ENCODE measurements around the gene IGFLR1.
A peak's percentile ranks its signal among the peaks of the same experiment; 100 is the strongest.

IGFLR1 gene

DNA sequence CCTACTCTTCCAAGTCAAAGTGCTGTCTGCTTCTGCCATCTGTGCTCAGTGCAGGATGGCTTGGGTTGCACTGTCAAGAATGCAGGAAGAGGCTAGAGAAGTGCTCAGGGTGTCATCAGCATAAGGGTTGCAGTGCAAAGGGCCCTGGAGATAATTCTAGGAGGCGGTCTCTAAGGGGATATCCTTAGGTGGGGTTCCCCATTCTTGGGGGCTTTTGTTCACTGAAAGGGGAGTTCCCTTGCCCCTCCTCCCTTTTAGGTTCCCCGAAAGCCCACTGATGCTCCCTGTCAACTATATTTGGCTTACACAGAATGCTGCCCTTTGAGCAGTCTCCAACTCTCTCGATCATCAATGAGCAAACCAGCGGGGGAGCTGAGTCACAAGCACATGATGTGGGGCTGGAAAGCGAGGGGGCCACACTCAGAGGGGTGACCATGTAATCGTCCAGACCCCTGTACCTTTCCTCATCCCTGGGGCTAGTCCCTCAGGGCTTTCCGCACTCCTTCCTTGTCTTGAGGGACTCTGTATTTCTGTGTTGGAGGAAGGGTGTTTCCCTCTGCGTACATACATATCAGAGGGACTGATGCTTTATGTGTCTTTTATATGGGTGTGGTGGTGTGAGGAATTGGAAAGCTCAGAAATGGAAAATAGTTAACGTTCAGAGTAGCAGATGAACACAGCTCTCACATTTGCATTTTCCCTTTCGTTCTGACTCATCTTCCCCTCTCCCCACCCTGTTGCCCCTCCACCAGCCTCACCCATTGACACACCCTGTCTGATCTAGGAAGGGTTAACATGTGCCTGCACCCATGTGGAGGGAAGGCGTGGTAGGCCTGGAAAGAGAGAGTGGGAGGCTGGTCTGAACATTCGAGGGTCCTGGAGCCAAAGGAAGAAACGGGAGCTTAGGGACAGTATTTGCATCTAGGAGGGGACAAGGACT lies 31.2 kb downstream of the IGFLR1 start:
- no peak for DNase-seq (ENCODE audit: low read depth)

GRCh38 chr19:35708391-35708790 lies 33.9 kb downstream of the IGFLR1 start:
- TF ChIP-seq CTCF (IDR thresholded peaks at IDR 0.05; ENCODE audit: control insufficient read depth, insufficient read depth, low read depth, low read length, missing control alignments) = no peak
- DNase-seq (ENCODE audit: low read depth) = no peak
- no peak overlapping the region for H3K4me3 ChIP-seq (ENCODE audit: control insufficient read depth, low read depth, low read length)

More for the DNA sequence above, 31.2 kb downstream of the IGFLR1 start:
- no peak overlapping the region for H3K4me3 ChIP-seq (ENCODE audit: control insufficient read depth, low read depth, low read length)
- TF ChIP-seq CTCF (IDR thresholded peaks at IDR 0.05; ENCODE audit: control insufficient read depth, insufficient read depth, low read depth, low read length, missing control alignments) = no peak

DNA sequence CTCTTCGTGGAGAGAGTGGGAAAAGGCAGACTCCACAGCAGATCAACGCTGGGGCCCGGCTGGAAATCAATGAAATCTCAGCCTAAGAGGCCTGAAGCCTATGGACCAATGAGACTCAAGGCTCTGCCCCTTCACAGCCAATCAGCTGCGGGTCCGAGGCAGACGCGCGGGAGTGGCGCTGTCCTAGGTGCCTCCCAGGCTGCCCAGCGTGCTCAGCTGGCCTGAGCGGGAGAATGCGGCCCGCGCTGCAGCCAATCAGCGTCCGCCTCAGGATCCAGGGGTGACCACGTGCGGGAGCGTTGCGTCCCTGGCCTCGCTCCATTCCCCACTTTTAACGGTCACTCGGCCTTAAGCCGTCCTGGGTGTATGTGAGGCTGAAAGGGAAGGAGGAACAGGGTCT lies 38.0 kb downstream of the IGFLR1 start, which contains the start of gene ZBTB32:
ZBTB32 (plus strand) TSS at position 341 of the 400 bp plus-strand sequence. CDS start 10,069 bp downstream, outside the sequence.
- no peak within 1 kb of the TSS for H3K4me3 ChIP-seq (ENCODE audit: control insufficient read depth, low read depth, low read length)
- no peak for DNase-seq (ENCODE audit: low read depth)
- no peak for TF ChIP-seq CTCF (IDR thresholded peaks at IDR 0.05; ENCODE audit: control insufficient read depth, insufficient read depth, low read depth, low read length, missing control alignments)

DNA sequence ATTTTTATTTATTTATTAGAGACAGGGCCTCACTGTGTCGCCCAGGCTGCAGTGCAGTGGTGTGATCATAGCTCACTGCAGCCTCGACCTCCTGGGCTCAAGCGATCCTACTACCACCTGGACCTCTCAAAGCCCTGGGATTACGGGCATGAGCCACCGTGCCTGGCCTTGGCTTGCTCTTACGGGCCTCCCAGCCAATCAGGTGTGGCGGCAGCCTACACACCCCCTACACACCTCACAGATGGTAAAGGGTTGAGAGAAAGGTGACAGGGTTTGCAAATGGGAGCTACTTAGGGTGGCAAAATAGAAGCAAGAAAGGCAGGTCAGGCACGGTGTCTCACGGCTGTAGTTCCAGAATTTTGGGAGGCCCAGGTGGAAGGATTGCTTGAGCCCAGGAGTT lies 38.9 kb downstream of the IGFLR1 start:
- TF ChIP-seq CTCF (IDR thresholded peaks at IDR 0.05; ENCODE audit: control insufficient read depth, insufficient read depth, low read depth, low read length, missing control alignments) = no peak
- DNase-seq (ENCODE audit: low read depth) = no peak
- H3K4me3 ChIP-seq (ENCODE audit: control insufficient read depth, low read depth, low read length) = no peak overlapping the region

DNA sequence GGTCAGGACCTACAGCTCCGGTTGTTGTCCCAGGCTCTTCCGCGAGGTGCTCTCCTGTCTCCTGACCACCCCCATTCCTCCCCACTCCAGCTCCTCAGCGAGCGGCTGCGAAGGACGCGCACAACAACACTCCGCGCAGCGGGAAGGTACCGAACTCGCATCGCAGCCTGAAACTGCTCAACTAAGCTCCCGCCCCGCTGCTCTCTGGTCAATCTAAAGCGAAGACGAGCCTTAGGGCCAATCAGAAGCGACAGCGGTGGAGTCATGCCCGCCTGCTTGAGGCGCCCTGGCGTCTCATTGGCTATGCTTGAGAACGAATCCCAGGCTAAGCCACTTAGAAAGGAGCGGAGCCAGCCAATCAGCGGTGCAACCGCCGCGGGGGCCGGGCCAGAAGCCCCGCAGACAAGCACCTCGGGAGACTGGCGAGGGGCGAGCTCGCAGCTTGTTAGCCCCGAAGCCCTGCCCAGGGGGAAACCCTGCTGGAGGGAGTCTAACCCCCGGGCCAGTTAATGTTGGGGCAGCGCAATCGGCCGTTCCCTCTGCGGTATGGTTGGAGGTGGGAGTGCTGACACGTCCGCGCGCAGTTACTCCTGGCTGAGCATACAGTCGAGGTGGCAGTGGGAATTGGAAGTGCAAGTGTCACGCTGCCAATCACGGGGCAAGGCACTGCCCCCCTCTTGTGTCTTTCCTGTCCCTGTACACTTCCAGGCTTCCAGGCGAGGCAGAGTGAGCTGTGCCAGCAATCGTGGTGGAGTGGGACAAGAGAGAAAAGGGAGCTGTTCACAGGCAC lies 39.8 kb downstream of the IGFLR1 start:
- no peak for TF ChIP-seq CTCF (IDR thresholded peaks at IDR 0.05; ENCODE audit: control insufficient read depth, insufficient read depth, low read depth, low read length, missing control alignments)
- DNase-seq (ENCODE audit: low read depth) = peak; percentile 87
- peak overlapping the region; percentile 62 for H3K4me3 ChIP-seq (ENCODE audit: control insufficient read depth, low read depth, low read length)

- DNase-seq (ENCODE audit: low read depth) = no peak
- no peak for TF ChIP-seq CTCF (IDR thresholded peaks at IDR 0.05; ENCODE audit: control insufficient read depth, insufficient read depth, low read depth, low read length, missing control alignments)
- no peak overlapping the region for H3K4me3 ChIP-seq (ENCODE audit: control insufficient read depth, low read depth, low read length)
Measured at GRCh38 chr19:35696835-35697234, 45.4 kb downstream of the IGFLR1 start.
